GM12878 (cell line): ENCODE results near the gene NEAT1. TPM values are rescaled to one million over a fixed set of nuclear protein-coding genes. Genes with fewer than 3 reads are reported as not detected.

ENCODE experiments used
- BCL11A ChIP-seq: IDR thresholded peaks from 2 replicates; pipeline ENCODE4 v1.6.1; 2011; ENCODE audit warnings: low read depth, low read length
- CBFB ChIP-seq: IDR thresholded peaks from 2 replicates; pipeline ENCODE4 v1.6.1; 2016; ENCODE audit warnings: antibody characterized with exemption, low read depth
- CBX5 ChIP-seq: sonication (generic); IDR thresholded peaks from 2 replicates; pipeline ENCODE4 v1.6.1; 2016; ENCODE audit warnings: low read depth, moderate library complexity, mild to moderate bottlenecking, inconsistent platforms
- FOS ChIP-seq: IDR thresholded peaks from 3 replicates; pipeline ENCODE4 v1.6.1; 2011; ENCODE audit warnings: borderline replicate concordance; ENCODE audit not compliant: insufficient read length; ENCODE audit errors: extremely low read depth
- FOXK2 ChIP-seq: fragments of 450-650 bp; IDR thresholded peaks from 2 replicates; pipeline ENCODE4 v1.6.1; 2017; ENCODE audit warnings: mild to moderate bottlenecking, moderate library complexity
- FOXM1 ChIP-seq: IDR thresholded peaks from 2 replicates; pipeline ENCODE4 v1.6.1; 2012; ENCODE audit warnings: low read depth, mild to moderate bottlenecking, inconsistent platforms, low read length, moderate library complexity
- HDGF ChIP-seq: fragments of 450-650 bp; IDR thresholded peaks from 2 replicates; pipeline ENCODE4 v1.6.1; 2016; ENCODE audit warnings: antibody characterized with exemption
- HSF1 ChIP-seq: fragments of 150-350 bp; IDR thresholded peaks from 2 replicates; pipeline ENCODE4 v1.6.1; 2014; ENCODE audit warnings: mild to moderate bottlenecking, low read depth, low read length
- LARP7 ChIP-seq: fragments of 450-650 bp; IDR thresholded peaks from 2 replicates; pipeline ENCODE4 v1.6.1; 2017; ENCODE audit warnings: mild to moderate bottlenecking
- NR2C1 ChIP-seq: fragments of 450-650 bp; IDR thresholded peaks from 2 replicates; pipeline ENCODE4 v1.6.1; 2017; ENCODE audit warnings: antibody characterized with exemption, mild to moderate bottlenecking, moderate library complexity
- PML ChIP-seq: IDR thresholded peaks from 2 replicates; pipeline ENCODE4 v1.6.1; 2012; ENCODE audit warnings: low read length, inconsistent platforms
- POLR2AphosphoS2 ChIP-seq: IDR thresholded peaks from 2 replicates; pipeline ENCODE4 v1.6.1; 2011; ENCODE audit warnings: low read depth, mild to moderate bottlenecking, low read length, improper control_type of control experiment, moderate library complexity
- PRDM15 ChIP-seq: fragments of 450-650 bp; formaldehyde crosslinking; IDR thresholded peaks from 2 replicates; pipeline ENCODE4 v1.4.0; 2020; ENCODE audit warnings: mild to moderate bottlenecking, moderate library complexity
- RB1 ChIP-seq: fragments of 450-650 bp; formaldehyde crosslinking; IDR thresholded peaks from 2 replicates; pipeline ENCODE4 v1.6.1; 2017; ENCODE audit warnings: mild to moderate bottlenecking, borderline replicate concordance
- REST ChIP-seq: IDR thresholded peaks from 2 replicates; pipeline ENCODE4 v1.6.1; 2012; ENCODE audit warnings: mild to moderate bottlenecking, low read depth, low read length
- SP1 ChIP-seq: IDR thresholded peaks from one replicate; pipeline ENCODE4 v1.6.1; 2011; ENCODE audit warnings: low read depth, low read length
- USF2 ChIP-seq: IDR thresholded peaks from 2 replicates; pipeline ENCODE4 v1.6.1; 2011; ENCODE audit warnings: low read depth, low read length, improper control_type of control experiment, borderline replicate concordance
- WRNIP1 ChIP-seq: IDR thresholded peaks from 2 replicates; pipeline ENCODE4 v1.6.1; 2011; ENCODE audit warnings: low read depth, low read length, improper control_type of control experiment, borderline replicate concordance
- polyA plus RNA-seq, 11 experiments: library from polyadenylated mRNA; depleted of rRNA in 4 of 11; unstranded in 6 of 11; stranded (reverse) in 5 of 11; fragments of >200 nt; fragmentation: Nextera tagmentation in 4 of 11; fragmentation: Illumina TruSeq in 1 of 11; extraction: Ambion mirVana in 4 of 11; extraction: Trizol in 1 of 11; gene quantifications; 1 replicate in 1 of 11; 2 replicates in 10 of 11; pipeline versions ENCODE4 v1.2.1 to v1.2.3, GENCODE V29; 2011 to 2016; ENCODE audit warnings: inconsistent platforms in 2 of 11, missing spikeins in 2 of 11, low read depth in 1 of 11
- total RNA-seq, 4 experiments: library from RNA; depleted of rRNA in 3 of 4; stranded (reverse); fragments of >200 nt in 3 of 4; fragmentation: Illumina TruSeq in 1 of 4; extraction: Trizol in 1 of 4; gene quantifications; 2 replicates each; pipeline versions ENCODE4 v1.2.1 to v1.2.3, GENCODE V29; 2013 to 2021

The NEAT1 gene
- total and polyA plus RNA-seq, 10 of the 15 experiments (the other 5 are each of a cell fraction or from before 2014, with no cell fraction given), result 13.6 to 328 (median 69.4) TPM

GRCh38 chr11:65418681-65419459, 3.7 kb upstream of the NEAT1 start (continued):
- peak; percentile 82 for TF ChIP-seq WRNIP1
- peak; percentile 85 for TF ChIP-seq CBFB
- TF ChIP-seq FOS, result no peak
- peak; percentile 56 for TF ChIP-seq USF2
- no peak; the same call in 1 of the 2 replicates for TF ChIP-seq POLR2AphosphoS2
- TF ChIP-seq FOXM1, result no peak
- TF ChIP-seq HDGF, result peak; percentile 86; the same call in 1 of the 2 replicates
- no peak for TF ChIP-seq PML
- peak; percentile 52; the same call in 1 of the 2 replicates for TF ChIP-seq RB1
- TF ChIP-seq REST, result 0 out of 2 replicates have a peak, but pooled peaks have one; percentile 25
- 0 out of 2 replicates have a peak, but pooled peaks have one; percentile 7 for TF ChIP-seq BCL11A
- TF ChIP-seq PRDM15 (CRISPR knock-in tag), result no peak
- no peak for TF ChIP-seq HSF1
- TF ChIP-seq LARP7, result peak; percentile 80; the same call in 1 of the 2 replicates
- TF ChIP-seq FOXK2, result peak; percentile 71; the same call in 1 of the 2 replicates
- peak; percentile 62 for TF ChIP-seq NR2C1
- no peak for TF ChIP-seq CBX5
- TF ChIP-seq SP1, result peak; percentile 48
